ENCODE results near the gene ATP8A2. TPM values are rescaled to one million over a fixed set of nuclear protein-coding genes. Genes with fewer than 3 reads are reported as not detected.

ATP8A2 gene
- total and polyA plus RNA-seq, 2 of the 8 experiments (the other 6 are each of a cell fraction or from before 2014, with no cell fraction given), result 2.4 to 8.3 TPM

- POLR2A ChIA-PET (ENCODE audit: partially characterized antibody), result no interaction called here
- Histone ChIP-seq H3K23ac (ENCODE audit: insufficient read length) (no peak overlapping the region), H4K8ac (ENCODE audit: extremely low read depth, insufficient read depth, low read length) (no peak overlapping the region), H2AFZ (ENCODE audit: low read length) (no peak overlapping the region), H3K27ac (ENCODE audit: low read depth, low read length) (no peak overlapping the region), H3K79me2 (ENCODE audit: control insufficient read depth in 1 of 2, insufficient read depth in 2 of 2, low read length in 2 of 2) (no peaks in the 10 kb centered on the region), H2AK5ac (ENCODE audit: low read depth, low read length) (no peak overlapping the region), H4K5ac (ENCODE audit: insufficient read length, low read depth, low read length) (no peak overlapping the region), H3K4me3 (ENCODE audit: extremely low read depth in 1 of 4, insufficient read depth in 2 of 4, low read depth in 3 of 4, low read length in 4 of 4) (no peak overlapping the region), H2BK15ac (ENCODE audit: low read length) (no peak overlapping the region), H2BK120ac (replicated peaks; ENCODE audit: low read depth, low read length) (no peak overlapping the region), H3K27me3 (replicated peaks in 1 of 4; ENCODE audit: control insufficient read depth in 3 of 4, extremely low read depth in 1 of 4, insufficient read depth in 3 of 4, low read length in 3 of 4) (no peaks in the 10 kb centered on the region; a peak in 1 of 7 replicates), H3K36me3 (ENCODE audit: control insufficient read depth in 2 of 4, insufficient read depth in 4 of 4, low read length in 3 of 4) (no peaks in the 10 kb centered on the region), H2BK20ac (ENCODE audit: low read length) (no peak overlapping the region), H3K56ac (replicated peaks; ENCODE audit: insufficient read length, low read depth, low read length) (no peak overlapping the region), H3K79me1 (ENCODE audit: low read depth, low read length) (no peaks in the 10 kb centered on the region), H4K91ac (replicated peaks; ENCODE audit: insufficient read length, low read length) (no peak overlapping the region), H3K4me2 (ENCODE audit: insufficient read depth in 1 of 2, low read depth in 2 of 2, low read length in 2 of 2) (no peak overlapping the region), H4K20me1 (replicated peaks in 1 of 2; ENCODE audit: control insufficient read depth in 1 of 2, insufficient read depth in 2 of 2, low read length in 2 of 2) (no peaks in the 10 kb centered on the region), H2BK5ac (ENCODE audit: low read depth, low read length) (no peak overlapping the region), H3K4ac (replicated peaks; ENCODE audit: insufficient read length, low read depth, low read length) (no peak overlapping the region), H3K18ac (ENCODE audit: extremely low read depth, low read length) (no peak overlapping the region), H3K9ac (replicated peaks in 1 of 4; ENCODE audit: extremely low read depth in 1 of 4, low read depth in 3 of 4, low read length in 3 of 4) (no peak overlapping the region), H3K4me1 (replicated peaks in 1 of 4; ENCODE audit: control insufficient read depth in 3 of 4, insufficient read depth in 4 of 4, low read length in 3 of 4) (peaks cover 0 to 16% (median 10%) of the 10 kb centered on the region in 4 experiments; a peak in 6 of 7 replicates), H2BK12ac (ENCODE audit: low read depth, low read length) (no peak overlapping the region), H3K14ac (ENCODE audit: insufficient read length) (no peak overlapping the region), H3K9me3 (ENCODE audit: insufficient read depth in 2 of 2, low read depth in 1 of 2, low read length in 1 of 2) (no peaks in the 10 kb centered on the region), H3K23me2 (ENCODE audit: low read depth, low read length) (no peaks in the 10 kb centered on the region)
- DNase-seq (ENCODE audit: low read depth in 1 of 2, low spot score in 2 of 2) (no peak), FAIRE-seq (no peak)
- CTCF ChIA-PET (ENCODE audit: partially characterized antibody), result interaction anchor here (0.7 to 1.3 kb wide), 2 partner anchors 8 to 13 kb away, joined by 3 to 4 read pairs; no protein-coding TSS in a partner anchor
- WGBS, 2 experiments (ENCODE audit: extremely low coverage in 1 of 2, insufficient coverage in 1 of 2, insufficient read length in 1 of 2, insufficient replicate concordance in 2 of 2, low coverage in 1 of 2, low lambda C conversion rate in 2 of 2, missing lambda C conversion rate in 1 of 2), result 81% methylated on average over 2 of the region's 2 CpGs; no CpG with 5 or more reads in 1 of the 2 experiments
- no peak for TF ChIP-seq SAP30 (IDR thresholded peaks at IDR 0.05; ENCODE audit: insufficient read depth, insufficient replicate concordance, low read length)
- no peak for TF ChIP-seq TCF12 (IDR thresholded peaks at IDR 0.05; ENCODE audit: low read depth, low read length)
- no peak for TF ChIP-seq CREB1 (IDR thresholded peaks at IDR 0.05)
- TF ChIP-seq MAX (IDR thresholded peaks at IDR 0.05), result no peak
- TF ChIP-seq MAFK (IDR thresholded peaks at IDR 0.05; ENCODE audit: low read depth, low read length), result no peak
- no peak for TF ChIP-seq FOSL1 (IDR thresholded peaks at IDR 0.05; ENCODE audit: insufficient read depth, low read depth, low read length)
- no peak for TF ChIP-seq TAF1 (IDR thresholded peaks at IDR 0.05; ENCODE audit: low read depth, low read length)
- TF ChIP-seq JUND (IDR thresholded peaks at IDR 0.05; ENCODE audit: low read length), result no peak
- TF ChIP-seq NANOG (IDR thresholded peaks at IDR 0.05; ENCODE audit: insufficient read depth, low read depth, low read length, poor library complexity, severe bottlenecking), result no peak
- no peak for TF ChIP-seq RFX5 (IDR thresholded peaks at IDR 0.05; ENCODE audit: borderline replicate concordance, low read depth, low read length)
- no peak for TF ChIP-seq KDM1A (IDR thresholded peaks at IDR 0.05; ENCODE audit: borderline replicate concordance, low read length)
- TF ChIP-seq POLR2A (IDR thresholded peaks at IDR 0.05; ENCODE audit: control extremely low read depth in 1 of 2, low read depth in 2 of 2, low read length in 2 of 2), result no peak
- no peak for TF ChIP-seq SIRT6 (IDR thresholded peaks at IDR 0.05; ENCODE audit: low read length)
- TF ChIP-seq KDM4A (IDR thresholded peaks at IDR 0.05; ENCODE audit: low read depth, low read length, severe bottlenecking), result no peak
- no peak for TF ChIP-seq SP2 (IDR thresholded peaks at IDR 0.05; ENCODE audit: low read length)
- TF ChIP-seq SIX5 (IDR thresholded peaks at IDR 0.05; ENCODE audit: low read depth, low read length), result no peak
These were observed 556.2 kb downstream of the ATP8A2 start for GRCh38 chr13:25927932-25928331.

Data from H1 (cell line).